ENCODE measurements around the gene DIPK1A. TPM values are rescaled to one million over a fixed set of nuclear protein-coding genes. Genes with fewer than 3 reads are reported as not detected.

DIPK1A gene
- total RNA-seq, 1 experiment from 2014 or later: 10.5 TPM

DNA sequence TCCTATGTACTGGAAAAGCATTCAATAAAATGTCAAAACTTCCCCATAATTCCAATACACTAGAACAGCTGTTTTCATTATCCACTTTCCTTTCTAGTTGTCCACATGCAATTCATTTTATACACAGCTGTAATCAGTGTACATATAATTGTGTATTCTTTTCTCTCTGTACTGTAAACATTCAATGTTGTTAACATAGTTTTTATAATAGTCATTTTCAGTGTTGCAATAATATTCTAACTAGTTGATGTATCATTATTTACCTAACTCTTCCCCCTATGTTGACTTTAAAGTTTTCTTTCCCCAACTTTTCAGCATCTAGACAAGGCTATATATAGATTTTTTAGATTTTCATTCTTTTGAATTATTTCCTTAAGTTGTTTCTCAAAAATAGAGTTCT lies 44.4 kb downstream of the DIPK1A start:
- no TSS peak for BruUV-seq (replicated peaks)
- Histone ChIP-seq H3K9me3 (ENCODE audit: insufficient read depth, low read depth) (no peaks in the 10 kb centered on the region; the same call in 1 of the 2 replicates), H3K4me2 (peak overlapping the region; percentile 40), H3K9me2 (ENCODE audit: insufficient read depth) (no peaks in the 10 kb centered on the region), H4K20me1 (ENCODE audit: insufficient read depth) (no peaks in the 10 kb centered on the region), H3K27ac (peak overlapping the region; percentile 26), H3K36me3 (ENCODE audit: low read depth) (0 out of 2 replicates have a peak, but pooled peaks cover 4% of the 10 kb centered on the region), H2AFZ (no peak overlapping the region), H3K27me3 (ENCODE audit: insufficient read depth, low read depth) (no peaks in the 10 kb centered on the region), H3K79me2 (ENCODE audit: low read depth) (no peaks in the 10 kb centered on the region), H3K4me3 (no peak overlapping the region), H3K4me1 (replicated peaks; ENCODE audit: insufficient read depth) (peaks cover 31% of the 10 kb centered on the region), H3F3A (ENCODE audit: insufficient read depth, low read depth) (peaks cover 19% of the 10 kb centered on the region)
- peak in 1 of 2 experiments; percentile 84 for DNase-seq
- ChIA-PET POLR2A (ENCODE audit: unreplicated experiment) (no interaction called here), CTCF (no interaction called here)
- intact Hi-C loops (cut with micrococcal nuclease; ENCODE audit: unreplicated experiment): no loop called here
- TF ChIP-seq EZH2 (IDR thresholded peaks at IDR 0.05; ENCODE audit: low read depth): no peak
- TF ChIP-seq, protein P1, sequence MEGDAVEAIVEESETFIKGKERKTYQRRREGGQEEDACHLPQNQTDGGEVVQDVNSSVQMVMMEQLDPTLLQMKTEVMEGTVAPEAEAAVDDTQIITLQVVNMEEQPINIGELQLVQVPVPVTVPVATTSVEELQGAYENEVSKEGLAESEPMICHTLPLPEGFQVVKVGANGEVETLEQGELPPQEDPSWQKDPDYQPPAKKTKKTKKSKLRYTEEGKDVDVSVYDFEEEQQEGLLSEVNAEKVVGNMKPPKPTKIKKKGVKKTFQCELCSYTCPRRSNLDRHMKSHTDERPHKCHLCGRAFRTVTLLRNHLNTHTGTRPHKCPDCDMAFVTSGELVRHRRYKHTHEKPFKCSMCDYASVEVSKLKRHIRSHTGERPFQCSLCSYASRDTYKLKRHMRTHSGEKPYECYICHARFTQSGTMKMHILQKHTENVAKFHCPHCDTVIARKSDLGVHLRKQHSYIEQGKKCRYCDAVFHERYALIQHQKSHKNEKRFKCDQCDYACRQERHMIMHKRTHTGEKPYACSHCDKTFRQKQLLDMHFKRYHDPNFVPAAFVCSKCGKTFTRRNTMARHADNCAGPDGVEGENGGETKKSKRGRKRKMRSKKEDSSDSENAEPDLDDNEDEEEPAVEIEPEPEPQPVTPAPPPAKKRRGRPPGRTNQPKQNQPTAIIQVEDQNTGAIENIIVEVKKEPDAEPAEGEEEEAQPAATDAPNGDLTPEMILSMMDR (conservative IDR thresholded peaks at IDR 0.05): no peak

DNA sequence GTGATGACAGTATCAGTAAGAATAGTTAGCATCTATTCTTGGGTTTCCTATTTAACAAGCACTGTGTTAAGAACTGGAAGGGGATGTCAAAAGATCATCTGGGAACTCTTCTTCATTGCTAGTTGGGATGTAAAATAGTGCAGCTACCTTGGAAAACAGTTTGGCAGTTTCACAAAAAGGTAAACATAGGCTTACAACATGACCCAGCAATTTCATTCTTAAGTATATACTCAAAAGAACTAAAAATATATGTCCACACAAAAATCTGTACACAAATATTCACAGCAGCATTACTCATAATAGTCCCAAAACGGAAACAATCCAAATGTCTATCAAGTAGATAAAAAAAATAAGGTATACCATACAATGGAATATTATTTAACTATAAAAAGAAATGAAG lies 45.7 kb downstream of the DIPK1A start:
- ChIA-PET POLR2A (ENCODE audit: unreplicated experiment) (interaction anchor here (0.6 kb wide), 1 partner anchor 25 kb away, joined by 6 read pairs; no protein-coding TSS in a partner anchor), CTCF (no interaction called here)
- Histone ChIP-seq H2AFZ (no peak overlapping the region), H3K4me3 (no peak overlapping the region), H3K27ac (no peak overlapping the region), H3F3A (ENCODE audit: insufficient read depth, low read depth) (peaks cover 19% of the 10 kb centered on the region), H3K36me3 (ENCODE audit: low read depth) (0 out of 2 replicates have a peak, but pooled peaks cover 4% of the 10 kb centered on the region), H3K79me2 (ENCODE audit: low read depth) (no peaks in the 10 kb centered on the region), H3K4me2 (no peak overlapping the region), H3K27me3 (ENCODE audit: insufficient read depth, low read depth) (no peaks in the 10 kb centered on the region), H3K4me1 (replicated peaks; ENCODE audit: insufficient read depth) (peaks cover 31% of the 10 kb centered on the region), H3K9me3 (ENCODE audit: insufficient read depth, low read depth) (no peaks in the 10 kb centered on the region; the same call in 1 of the 2 replicates), H3K9me2 (ENCODE audit: insufficient read depth) (no peaks in the 10 kb centered on the region), H4K20me1 (ENCODE audit: insufficient read depth) (no peaks in the 10 kb centered on the region)
- intact Hi-C loops (cut with micrococcal nuclease; ENCODE audit: unreplicated experiment): no loop called here
- TF ChIP-seq, protein P1 (conservative IDR thresholded peaks at IDR 0.05): no peak
- TF ChIP-seq EZH2 (IDR thresholded peaks at IDR 0.05; ENCODE audit: low read depth): no peak
- no peak for DNase-seq
- no TSS peak for BruUV-seq (replicated peaks)

DNA sequence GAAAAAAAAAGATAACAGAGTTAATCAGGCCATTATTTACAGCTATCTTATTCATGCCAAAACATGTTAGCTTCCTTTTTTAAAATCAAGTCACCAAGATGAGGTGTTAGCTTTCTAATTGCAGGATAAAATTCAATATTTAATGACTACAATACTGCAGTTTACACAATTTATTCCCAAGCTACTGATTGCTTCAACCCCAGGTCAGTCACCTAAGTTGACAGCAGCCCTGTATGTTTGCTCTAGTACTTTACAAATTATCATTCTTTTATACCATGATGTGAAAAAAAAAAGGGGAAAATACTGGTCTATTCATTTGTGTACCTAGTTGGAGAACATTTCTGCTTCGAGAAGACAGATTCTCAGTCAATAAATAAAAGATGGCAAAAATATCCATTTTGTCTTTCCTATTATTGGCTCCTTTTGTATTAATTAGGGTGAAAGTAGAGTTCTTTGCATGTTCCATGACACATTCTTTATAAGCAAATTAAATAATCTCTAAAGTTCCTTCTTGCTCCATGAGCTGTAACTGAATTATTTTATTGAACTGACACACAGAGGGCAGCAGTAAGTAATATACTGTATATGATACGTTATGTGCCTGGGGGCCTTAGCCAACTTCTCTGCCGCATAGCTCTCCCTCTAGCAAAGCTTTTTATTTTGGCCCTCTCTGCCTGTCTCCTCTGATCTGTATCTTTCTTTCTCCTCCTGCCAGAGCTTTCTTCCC lies 48.0 kb downstream of the DIPK1A start:
- no peak for TF ChIP-seq EZH2 (IDR thresholded peaks at IDR 0.05; ENCODE audit: low read depth)
- TF ChIP-seq, protein P1 (conservative IDR thresholded peaks at IDR 0.05): no peak
- no peak overlapping the region for H2AFZ ChIP-seq
- H3K79me2 ChIP-seq (ENCODE audit: low read depth): no peaks in the 10 kb centered on the region
- no peak overlapping the region for H3K4me2 ChIP-seq
- H4K20me1 ChIP-seq (ENCODE audit: insufficient read depth): no peaks in the 10 kb centered on the region
- H3K36me3 ChIP-seq (ENCODE audit: low read depth): no peaks in the 10 kb centered on the region
- intact Hi-C loops (cut with micrococcal nuclease; ENCODE audit: unreplicated experiment): no loop called here
- BruUV-seq (replicated peaks): no TSS peak
- POLR2A ChIA-PET (ENCODE audit: unreplicated experiment): no interaction called here
- no peaks in the 10 kb centered on the region for H3K27me3 ChIP-seq (ENCODE audit: insufficient read depth, low read depth)
- no peak for DNase-seq
- CTCF ChIA-PET: no interaction called here
- H3K9me2 ChIP-seq (ENCODE audit: insufficient read depth): no peaks in the 10 kb centered on the region
- peaks cover 19% of the 10 kb centered on the region for H3F3A ChIP-seq (ENCODE audit: insufficient read depth, low read depth)
- no peak overlapping the region for H3K4me3 ChIP-seq
- H3K27ac ChIP-seq: no peak overlapping the region
- no peaks in the 10 kb centered on the region for H3K9me3 ChIP-seq (ENCODE audit: insufficient read depth, low read depth)
- peaks cover 32% of the 10 kb centered on the region for H3K4me1 ChIP-seq (replicated peaks; ENCODE audit: insufficient read depth)

Measured in PC-9 (cell line).